NCI-H2029 treated with DMSO at 0.1 percent for 48 hours (cell line): ENCODE measurements around the gene UBE3C.

ENCODE experiments used
- DNase-seq: peaks from one replicate; lab custom pipeline; 2025; lab: John Stamatoyannopoulos, UW

Gene UBE3C

GRCh38 chr7:157291404-157292080 is 152.8 kb downstream of the UBE3C start:
- no peak for DNase-seq

GRCh38 chr7:157292258-157292657 is 153.5 kb downstream of the UBE3C start:
- DNase-seq, result no peak

- no peak for DNase-seq
Observed at GRCh38 chr7:157292770-157293412, 154.2 kb downstream of the UBE3C start.

GRCh38 chr7:157293413-157293788 is 154.7 kb downstream of the UBE3C start:
- DNase-seq, result no peak

GRCh38 chr7:157294773-157295172 is 156.0 kb downstream of the UBE3C start:
- DNase-seq, result no peak

GRCh38 chr7:157295338-157295737 is 156.6 kb downstream of the UBE3C start:
- DNase-seq, result no peak

- DNase-seq, result no peak
Observed at GRCh38 chr7:157297185-157297584, 158.5 kb downstream of the UBE3C start.

GRCh38 chr7:157299317-157299612 is 160.5 kb downstream of the UBE3C start:
- no peak for DNase-seq

GRCh38 chr7:157299613-157300368 is 161.1 kb downstream of the UBE3C start:
- DNase-seq, result no peak

- DNase-seq, result no peak
Observed at GRCh38 chr7:157300369-157300825, 161.7 kb downstream of the UBE3C start.

GRCh38 chr7:157301610-157302120 is 162.9 kb downstream of the UBE3C start:
- no peak for DNase-seq

GRCh38 chr7:157306846-157307838 is 168.4 kb downstream of the UBE3C start:
- no peak for DNase-seq

GRCh38 chr7:157309988-157310668 is 171.4 kb downstream of the UBE3C start:
- no peak for DNase-seq

- DNase-seq, result no peak
Observed at GRCh38 chr7:157310676-157311185, 172.0 kb downstream of the UBE3C start.

GRCh38 chr7:157312941-157313340 is 174.2 kb downstream of the UBE3C start:
- DNase-seq, result no peak

- DNase-seq, result no peak
Observed at GRCh38 chr7:157313645-157314044, 174.9 kb downstream of the UBE3C start.

- DNase-seq, result no peak
Observed at GRCh38 chr7:157318015-157318706, 179.4 kb downstream of the UBE3C start.
